GM12892 (cell line): Measurements from ENCODE around the gene COG7.
"Not testable (repeated sequence)": the region's sequence is repeated elsewhere in the genome, so short reads cannot be mapped to it uniquely, and the experiment has no call there.

Experiments
- DNase-seq: peaks from one replicate; pipeline ENCODE4 v3.0.0; 2011; ENCODE audit not compliant: insufficient read length
- FAIRE-seq: peaks from 2 replicates; lab custom pipeline; 2011; peaks lifted over from hg19 to GRCh38; lab: Jason Lieb, UNC
- POLR2A ChIP-seq: IDR thresholded peaks from 2 replicates; pipeline ENCODE4 v1.6.1; 2011; ENCODE audit warnings: low read depth, low read length, control low read depth
- POLR2AphosphoS5 ChIP-seq: IDR thresholded peaks from 2 replicates; pipeline ENCODE4 v1.6.1; 2011; ENCODE audit warnings: low read depth, low read length, control low read depth
- TAF1 ChIP-seq: IDR thresholded peaks from 2 replicates; pipeline ENCODE4 v1.6.1; 2011; ENCODE audit warnings: low read depth, mild to moderate bottlenecking, control low read depth, low read length, borderline replicate concordance

The COG7 gene

DNA sequence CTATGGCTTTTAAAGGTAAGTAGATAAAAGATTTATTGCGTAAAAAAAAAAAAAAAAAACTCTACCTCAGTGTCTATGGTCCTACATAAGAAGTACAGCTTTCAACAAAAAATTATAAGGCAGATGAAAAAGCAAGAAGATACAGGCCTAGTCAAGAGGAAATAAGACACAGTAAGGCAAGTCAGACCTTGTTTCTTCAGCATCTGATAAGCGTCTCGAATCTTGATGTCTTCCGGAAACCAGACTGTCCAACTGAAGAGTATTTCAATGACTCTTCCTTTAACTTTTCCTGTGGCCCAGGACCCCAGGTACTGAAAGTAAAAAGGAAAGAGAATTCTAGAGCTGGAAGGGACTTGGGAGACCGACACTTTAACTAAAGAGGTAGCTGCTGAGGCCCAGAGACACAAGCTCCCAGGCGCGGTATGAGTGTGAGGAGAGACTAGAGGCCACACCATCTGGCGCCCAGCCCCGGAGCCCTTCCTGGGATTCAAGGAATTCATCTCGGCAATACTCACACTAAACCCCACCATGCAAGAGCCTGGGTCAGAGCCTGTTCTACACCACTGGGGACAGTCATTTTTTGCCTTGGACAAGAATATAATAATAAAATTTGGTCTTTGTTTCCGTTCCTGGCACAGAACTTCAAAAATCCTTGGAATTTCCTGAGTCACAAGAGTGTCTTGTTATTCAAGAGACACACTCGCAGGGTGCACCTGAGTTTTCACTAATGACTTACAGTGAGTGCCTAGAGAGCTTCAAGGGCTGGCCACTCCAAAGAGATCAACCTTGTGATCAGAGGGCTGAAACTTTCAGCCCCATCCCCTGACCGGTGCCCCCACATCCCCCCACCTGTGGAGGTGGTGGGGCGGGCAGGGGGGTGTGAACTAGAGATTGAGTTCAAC, 38.8 kb upstream of the COG7 start:
- TF ChIP-seq TAF1 (no peak), POLR2AphosphoS5 (no peak), POLR2A (no peak)
- FAIRE-seq (no peak), DNase-seq (no peak)

DNA sequence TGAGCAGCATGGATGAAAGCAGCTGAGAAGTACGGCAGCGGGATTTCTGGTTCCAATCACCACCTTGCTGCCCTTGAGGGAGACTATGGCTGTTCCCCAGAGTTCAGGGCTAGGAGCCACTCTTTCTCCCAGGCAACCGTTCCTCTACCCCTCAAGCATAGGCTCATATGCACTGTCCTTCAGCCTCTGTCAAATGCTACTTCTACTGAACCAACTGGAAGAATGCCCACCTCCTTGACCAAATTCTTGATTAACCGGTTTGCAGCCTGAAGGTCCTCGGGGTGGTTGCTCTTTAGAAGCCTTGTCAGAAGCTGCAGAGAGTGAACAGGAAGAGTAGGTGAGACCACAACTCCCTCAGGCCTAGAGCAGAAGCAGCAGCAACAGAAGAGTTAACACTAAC, 33.5 kb upstream of the COG7 start:
- FAIRE-seq (no peak), DNase-seq (no peak)
- TF ChIP-seq TAF1 (no peak), POLR2AphosphoS5 (no peak), POLR2A (no peak)

DNA sequence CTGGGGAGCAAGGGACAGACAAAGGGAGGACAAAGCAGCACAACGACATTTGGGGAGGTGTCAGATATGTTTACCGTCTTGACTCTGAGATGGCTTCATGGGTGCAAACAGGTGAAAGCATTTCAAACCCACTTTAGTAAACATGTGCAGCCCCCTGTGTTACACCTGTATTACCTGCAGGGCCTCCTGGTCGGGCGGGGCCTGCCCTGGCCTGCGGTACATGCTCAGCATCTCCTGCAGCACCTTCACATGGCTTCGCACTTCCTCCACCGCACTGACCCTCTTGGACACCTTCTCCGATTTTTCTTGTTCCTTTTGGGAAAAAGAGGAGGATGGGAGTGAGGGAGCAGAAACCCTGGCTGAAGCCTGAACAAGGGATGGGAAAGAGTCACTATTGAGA, 32.9 kb upstream of the COG7 start:
- no peak for TF ChIP-seq POLR2A
- no peak for TF ChIP-seq TAF1
- FAIRE-seq (no peak), DNase-seq (no peak)

DNA sequence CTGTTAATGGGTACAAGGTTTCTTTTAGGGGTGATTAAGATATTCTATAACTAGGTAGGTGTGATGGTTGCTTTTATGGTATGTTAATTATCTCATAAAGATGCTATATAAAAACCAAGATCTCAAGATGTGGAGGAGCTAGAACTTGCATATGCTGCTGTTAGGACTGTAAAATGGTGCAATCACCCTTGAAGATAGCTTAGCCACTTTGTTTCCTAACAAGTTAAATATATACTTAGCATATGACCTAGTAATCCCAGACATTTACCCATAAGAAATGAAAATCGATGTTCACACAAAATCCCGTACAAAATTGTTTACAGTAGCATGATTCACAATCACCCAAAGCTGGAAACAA, 32.2 kb upstream of the COG7 start:
- TF ChIP-seq POLR2AphosphoS5 (no peak), POLR2A (no peak), TAF1 (no peak)
- no peak for FAIRE-seq
- no peak for DNase-seq

DNA sequence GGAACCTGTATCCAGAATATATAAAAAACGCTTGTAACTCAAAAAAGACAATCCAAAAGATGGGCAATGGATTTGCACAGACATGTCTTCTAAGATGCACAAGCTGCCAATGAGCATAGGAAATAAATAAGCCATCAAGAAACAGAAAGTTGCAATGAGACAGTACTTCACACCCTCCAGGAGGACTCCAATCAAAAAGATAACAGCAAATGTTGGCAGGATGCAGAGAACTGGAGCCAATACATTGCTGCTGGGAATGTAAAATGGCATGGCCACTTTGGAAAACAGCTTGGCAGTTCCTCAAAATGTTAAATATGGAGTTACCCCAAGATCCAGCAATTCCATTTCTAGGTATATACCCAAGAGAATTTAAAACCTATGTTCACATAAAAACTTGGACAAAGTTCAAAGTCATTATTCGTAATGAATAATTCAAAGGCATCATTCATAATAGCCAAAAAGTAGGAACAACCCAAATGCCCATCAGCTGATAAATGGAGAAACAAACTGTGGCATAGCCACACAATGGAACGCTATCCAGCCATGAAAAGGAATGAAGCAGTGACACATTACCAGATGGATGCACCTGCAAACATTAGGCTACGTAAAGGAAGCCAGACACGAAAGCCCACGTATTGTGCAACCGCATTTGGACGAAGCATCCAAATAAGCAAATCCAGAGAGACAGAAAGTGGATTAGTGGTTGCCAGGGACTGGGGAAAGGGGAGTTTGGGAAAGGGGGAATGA, 31.7 kb upstream of the COG7 start:
- FAIRE-seq (no peak), DNase-seq (no peak)
- TF ChIP-seq POLR2AphosphoS5: no peak
- TF ChIP-seq TAF1: no peak
- no peak for TF ChIP-seq POLR2A

DNA sequence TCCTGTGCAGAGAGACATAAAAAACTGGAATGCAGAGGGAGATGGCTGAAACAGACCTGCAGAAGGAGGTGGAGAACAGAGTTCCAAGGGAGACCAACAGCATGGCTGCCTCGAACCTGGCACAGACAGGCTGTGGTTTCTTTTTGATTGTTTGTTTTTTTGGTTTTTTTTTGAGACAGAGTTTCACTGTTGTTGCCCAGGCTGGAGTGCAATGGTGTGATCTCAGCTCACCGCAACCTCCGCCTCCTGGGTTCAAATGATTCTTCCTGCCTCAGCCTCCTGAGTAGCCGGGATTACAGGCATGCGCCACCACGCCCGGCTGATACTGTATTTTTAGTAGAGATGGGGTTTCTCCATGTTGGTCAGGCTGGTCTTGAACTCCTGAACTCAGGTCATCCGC, 30.5 kb upstream of the COG7 start:
- not testable (repeated sequence) for FAIRE-seq, DNase-seq

DNA sequence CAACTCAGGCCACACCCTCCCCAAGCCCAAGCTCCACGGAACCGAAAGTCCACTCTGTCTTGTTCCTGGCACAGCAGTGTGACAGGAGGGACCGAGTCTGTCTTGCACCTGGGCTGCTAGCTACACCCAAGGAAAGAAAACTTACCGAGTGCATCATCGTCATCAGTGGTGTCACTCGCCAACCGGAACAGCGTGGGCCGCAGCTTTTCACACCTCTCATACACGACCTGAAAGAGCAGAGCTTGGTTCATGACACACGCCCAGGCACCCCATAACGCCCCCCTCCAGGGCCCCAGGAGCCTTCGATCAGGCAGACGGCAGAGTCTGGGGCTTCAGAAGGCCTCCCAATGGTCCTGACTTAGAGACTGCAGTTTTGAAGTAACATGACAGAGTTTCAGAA, 29.8 kb upstream of the COG7 start:
- TF ChIP-seq POLR2AphosphoS5 (no peak), TAF1 (no peak), POLR2A (no peak)
- no peak for FAIRE-seq
- no peak for DNase-seq

DNA sequence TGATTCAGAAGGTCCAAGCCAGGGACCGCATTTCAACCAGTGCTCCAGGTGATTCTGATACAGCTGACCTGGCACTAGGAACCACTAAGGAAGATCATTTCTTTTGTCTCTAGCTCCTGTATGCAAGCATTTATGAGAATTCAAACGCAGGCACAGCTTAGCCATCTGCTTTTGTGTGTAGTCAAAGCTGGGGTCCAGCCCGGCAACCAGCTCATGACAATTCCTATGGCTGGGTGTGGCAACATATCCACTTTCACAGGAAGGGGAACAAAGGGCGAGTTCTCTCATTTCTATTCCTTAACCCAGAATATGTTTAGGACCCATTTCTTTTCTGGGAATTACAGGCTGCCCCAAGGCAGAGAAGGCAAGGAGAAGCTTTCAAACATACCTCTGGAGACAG, 27.3 kb upstream of the COG7 start:
- TF ChIP-seq TAF1 (no peak), POLR2A (no peak), POLR2AphosphoS5 (no peak)
- DNase-seq (no peak), FAIRE-seq (no peak)

DNA sequence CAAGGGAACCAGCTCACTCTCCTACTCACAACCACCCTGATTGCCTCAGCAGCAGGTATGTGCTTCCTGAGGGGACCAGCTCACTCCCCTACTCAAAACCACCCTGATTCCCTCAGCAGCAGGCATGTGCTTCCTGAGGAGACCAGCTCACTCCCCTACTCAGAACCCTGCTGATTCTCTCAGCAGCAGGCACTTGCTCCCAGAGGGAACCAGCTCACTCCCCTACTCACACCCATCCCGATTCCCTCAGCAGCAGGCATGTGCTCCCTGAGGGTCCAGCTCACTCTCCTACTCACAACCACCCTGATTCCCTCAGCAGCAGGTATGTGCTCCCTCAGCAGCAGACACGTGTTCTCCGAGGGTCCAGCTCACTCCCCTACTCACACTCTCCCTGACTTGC, 26.1 kb upstream of the COG7 start:
- TF ChIP-seq POLR2AphosphoS5 (no peak), POLR2A (no peak), TAF1 (no peak)
- FAIRE-seq: no peak
- DNase-seq: no peak

DNA sequence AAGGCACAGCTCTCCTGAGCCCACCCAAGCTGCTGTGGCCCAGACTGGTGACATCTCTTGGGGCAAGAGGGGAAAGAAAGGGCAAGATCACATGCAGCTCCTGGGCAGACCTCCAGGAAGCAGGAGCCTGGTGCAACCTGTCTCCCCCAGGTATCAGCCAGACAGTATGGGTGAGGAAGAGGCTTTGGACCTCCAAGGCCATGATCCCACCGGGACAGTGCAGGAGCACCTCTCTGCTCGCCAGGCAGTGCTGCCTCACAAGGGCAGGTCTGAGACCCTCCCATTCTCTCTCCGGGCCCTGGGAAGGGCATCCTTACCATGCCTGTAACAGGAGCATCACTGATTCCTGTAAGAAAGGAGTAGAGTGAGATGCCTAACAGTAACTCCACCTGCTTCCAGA, 25.6 kb upstream of the COG7 start:
- no peak for TF ChIP-seq POLR2AphosphoS5
- no peak for TF ChIP-seq POLR2A
- DNase-seq (no peak), FAIRE-seq (no peak)

DNA sequence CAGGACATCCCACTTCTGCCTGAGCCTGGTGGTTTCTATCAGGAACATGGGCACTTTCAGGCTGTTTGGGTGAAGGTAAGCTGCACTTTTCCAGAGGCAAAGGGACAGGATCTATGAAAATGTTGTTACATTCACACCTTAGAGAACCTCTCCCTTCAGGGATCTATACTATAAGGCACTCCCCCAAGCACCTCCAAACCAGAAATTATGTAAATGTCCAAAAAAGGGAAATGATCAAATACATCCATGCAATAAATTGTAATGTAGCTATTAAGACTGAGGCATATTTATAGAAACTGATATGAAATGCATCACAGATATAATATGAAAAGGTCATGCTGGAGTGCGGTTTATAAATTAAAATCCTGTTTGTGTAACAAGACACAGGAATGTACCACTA, 23.3 kb upstream of the COG7 start:
- DNase-seq (no peak), FAIRE-seq (no peak)
- no peak for TF ChIP-seq POLR2A
- no peak for TF ChIP-seq TAF1
- TF ChIP-seq POLR2AphosphoS5: no peak

DNA sequence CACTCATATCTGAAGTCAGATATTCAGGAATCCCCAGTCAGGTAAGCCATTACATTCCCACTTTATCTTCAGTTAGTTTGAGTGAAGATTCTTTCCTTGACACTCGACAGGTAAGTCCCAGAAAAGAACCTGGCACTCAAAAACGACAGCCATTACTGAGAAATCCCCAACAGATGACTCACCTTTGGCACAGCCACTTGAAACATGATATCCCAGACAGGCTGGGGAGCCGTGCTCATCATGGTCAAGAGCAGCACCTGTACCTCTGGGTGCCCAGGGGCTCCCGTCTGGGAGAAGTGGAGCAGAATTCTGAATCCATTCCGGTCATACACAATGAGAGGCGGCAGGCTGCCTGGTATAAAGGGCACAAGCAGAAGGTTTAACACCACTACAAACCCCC, 16.8 kb upstream of the COG7 start:
- FAIRE-seq (no peak), DNase-seq (no peak)
- TF ChIP-seq POLR2A (no peak), POLR2AphosphoS5 (no peak), TAF1 (no peak)
